Activated CD8-positive, alpha-beta T cell treated with anti-CD3 and anti-CD28 coated beads for 36 hours (primary cell): Measurements from ENCODE around the gene CORO2B. TPM values are rescaled to one million over a fixed set of nuclear protein-coding genes. Genes with fewer than 3 reads are reported as not detected.

Source experiments
- ATAC-seq: fragments of 200-7000 bp; cut with Tn5 transposase; one replicate; pipeline ENCODE4 v1.10.0; 2021; ENCODE audit warnings: mild to moderate bottlenecking, moderate library complexity
- CTCF ChIA-PET: fragments of 350-600 bp; sonication (Branson Sonifier 250); formaldehyde crosslinking; loops from one replicate; lab custom pipeline; 2021; ENCODE audit warnings: antibody characterized with exemption; lab: Charles Lee
- POLR2A ChIA-PET: fragments of 350-600 bp; sonication (Branson Sonifier 250); formaldehyde crosslinking; loops from one replicate; lab custom pipeline; 2021; ENCODE audit warnings: antibody characterized with exemption; lab: Charles Lee
- DNase-seq: peaks from one replicate; pipeline ENCODE4 v3.0.0-alpha.2; 2020
- H3K27ac Mint-ChIP-seq: one replicate; pipeline ENCODE4 v1.8.0; 2021; ENCODE audit warnings: mild to moderate bottlenecking, mixed read lengths
- H3K27me3 Mint-ChIP-seq: one replicate; pipeline ENCODE4 v1.8.0; 2021; ENCODE audit warnings: mixed read lengths
- H3K36me3 Mint-ChIP-seq: one replicate; pipeline ENCODE4 v1.8.0; 2021; ENCODE audit warnings: low read depth, mixed read lengths
- H3K4me1 Mint-ChIP-seq: one replicate; pipeline ENCODE4 v1.8.0; 2021; ENCODE audit warnings: low read depth, mixed read lengths
- H3K4me3 Mint-ChIP-seq: one replicate; pipeline ENCODE4 v1.8.0; 2021; ENCODE audit warnings: mild to moderate bottlenecking, moderate library complexity, mixed read lengths
- H3K9me3 Mint-ChIP-seq: one replicate; pipeline ENCODE4 v1.8.0; 2021; ENCODE audit warnings: mixed read lengths
- CTCF ChIP-seq: fragments of 200-600 bp; IDR thresholded peaks from one replicate; pipeline ENCODE4 v1.8.0; 2022; ENCODE audit warnings: antibody characterized with exemption, mild to moderate bottlenecking
- intact Hi-C: fragments of 100-400 bp; cut with micrococcal nuclease; formaldehyde crosslinking; loops from one replicate; pipeline ENCODE4 v1.10.0; 2022
- total RNA-seq, 2 experiments: library from RNA; stranded (reverse); gene quantifications; one replicate each; pipeline ENCODE4 v1.2.3, GENCODE V29; 2021

CORO2B gene
- total RNA-seq, 2 experiments from 2014 or later, result not detected

GRCh38 chr15:68617777-68618176, 39.0 kb downstream of the CORO2B start:
- no peaks in the 10 kb centered on the region for H3K4me1 Mint-ChIP-seq
- H3K4me3 Mint-ChIP-seq, result no peak overlapping the region

DNA sequence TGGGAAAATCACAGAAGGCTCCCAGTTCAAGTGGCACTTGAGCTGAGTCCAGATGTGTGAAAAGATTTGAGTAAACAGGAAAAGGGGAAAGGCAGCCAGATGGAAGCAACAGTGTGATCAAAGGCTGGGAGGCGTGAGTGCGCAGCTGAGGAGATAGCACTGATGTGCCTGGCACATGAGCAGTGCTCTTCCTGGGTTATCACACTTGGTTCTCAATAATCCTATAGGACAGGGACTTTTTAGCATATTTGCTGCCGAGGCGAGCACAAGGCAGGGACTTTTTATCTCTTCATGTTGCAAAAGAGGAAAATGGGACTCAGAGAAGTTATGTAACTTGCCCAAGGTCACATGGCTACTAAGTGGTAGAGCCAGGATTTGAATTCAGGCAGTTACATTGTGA, 39.6 kb downstream of the CORO2B start:
- intact Hi-C loops, result no loop called here
- CTCF ChIA-PET, result interaction anchor here (1.4 kb wide), 1 partner anchor 34 kb away, joined by 3 read pairs; no protein-coding TSS in a partner anchor
- DNase-seq, result no peak
- TF ChIP-seq CTCF, result no peak
- Mint-ChIP-seq H3K27me3 (peaks cover 7% of the 10 kb centered on the region), H3K4me3 (no peak overlapping the region), H3K9me3 (no peaks in the 10 kb centered on the region), H3K36me3 (no peaks in the 10 kb centered on the region), H3K4me1 (no peaks in the 10 kb centered on the region), H3K27ac (no peak overlapping the region)
- POLR2A ChIA-PET, result no interaction called here
- no peak for ATAC-seq

More at GRCh38 chr15:68617777-68618176, 39.0 kb downstream of the CORO2B start:
- DNase-seq (no peak), ATAC-seq (no peak)
- ChIA-PET POLR2A (no interaction called here), CTCF (no interaction called here)
- peaks cover 7% of the 10 kb centered on the region for H3K27me3 Mint-ChIP-seq
- intact Hi-C loops, result no loop called here
- H3K36me3 Mint-ChIP-seq, result no peaks in the 10 kb centered on the region
- no peak for TF ChIP-seq CTCF
- H3K27ac Mint-ChIP-seq, result no peak overlapping the region
- no peaks in the 10 kb centered on the region for H3K9me3 Mint-ChIP-seq

DNA sequence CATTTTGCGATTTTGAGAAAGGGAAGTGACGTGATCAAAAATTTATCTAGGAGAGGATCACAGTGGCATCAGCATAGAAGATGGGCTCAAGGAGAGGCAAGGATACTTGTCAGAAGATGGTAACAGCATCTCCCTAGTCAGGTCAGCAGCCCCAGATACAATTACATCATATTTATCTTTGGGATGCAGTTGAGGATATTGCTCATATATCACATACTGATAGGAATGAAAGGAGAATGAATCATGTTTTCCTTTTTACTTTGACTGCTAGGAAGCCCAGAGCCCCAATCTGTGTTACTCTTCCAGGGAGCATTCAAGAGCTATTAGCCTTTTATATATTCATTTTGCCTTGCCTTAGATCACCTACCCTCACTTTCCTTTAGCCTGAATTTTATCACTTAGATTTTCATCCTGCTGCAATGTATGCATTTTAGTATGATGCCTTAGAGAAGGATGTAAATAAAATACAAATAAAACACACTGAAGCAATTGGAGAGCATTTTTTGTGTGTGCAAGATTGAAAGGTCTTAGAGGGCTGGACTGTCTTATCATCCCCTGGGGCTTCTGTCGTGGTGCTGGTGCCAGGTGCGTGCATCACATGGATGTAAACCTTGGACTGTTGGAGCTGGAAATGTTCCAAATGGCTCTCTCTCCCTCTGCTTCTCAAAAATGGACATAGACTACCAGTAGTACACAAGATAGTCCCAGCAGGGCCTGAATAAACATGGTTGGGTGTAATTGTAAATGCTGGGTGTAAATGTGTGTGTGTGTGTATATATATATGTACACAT, 40.3 kb downstream of the CORO2B start:
- ChIA-PET CTCF (interaction anchor here (1.4 kb wide), 1 partner anchor 33 kb away, joined by 3 read pairs; no protein-coding TSS in a partner anchor), POLR2A (no interaction called here)
- intact Hi-C loops, result no loop called here
- Mint-ChIP-seq H3K9me3 (no peaks in the 10 kb centered on the region), H3K36me3 (no peaks in the 10 kb centered on the region), H3K27ac (no peak overlapping the region), H3K4me1 (no peaks in the 10 kb centered on the region), H3K4me3 (no peak overlapping the region), H3K27me3 (peaks cover 7% of the 10 kb centered on the region)
- no peak for TF ChIP-seq CTCF
- DNase-seq, result no peak
- no peak for ATAC-seq

DNA sequence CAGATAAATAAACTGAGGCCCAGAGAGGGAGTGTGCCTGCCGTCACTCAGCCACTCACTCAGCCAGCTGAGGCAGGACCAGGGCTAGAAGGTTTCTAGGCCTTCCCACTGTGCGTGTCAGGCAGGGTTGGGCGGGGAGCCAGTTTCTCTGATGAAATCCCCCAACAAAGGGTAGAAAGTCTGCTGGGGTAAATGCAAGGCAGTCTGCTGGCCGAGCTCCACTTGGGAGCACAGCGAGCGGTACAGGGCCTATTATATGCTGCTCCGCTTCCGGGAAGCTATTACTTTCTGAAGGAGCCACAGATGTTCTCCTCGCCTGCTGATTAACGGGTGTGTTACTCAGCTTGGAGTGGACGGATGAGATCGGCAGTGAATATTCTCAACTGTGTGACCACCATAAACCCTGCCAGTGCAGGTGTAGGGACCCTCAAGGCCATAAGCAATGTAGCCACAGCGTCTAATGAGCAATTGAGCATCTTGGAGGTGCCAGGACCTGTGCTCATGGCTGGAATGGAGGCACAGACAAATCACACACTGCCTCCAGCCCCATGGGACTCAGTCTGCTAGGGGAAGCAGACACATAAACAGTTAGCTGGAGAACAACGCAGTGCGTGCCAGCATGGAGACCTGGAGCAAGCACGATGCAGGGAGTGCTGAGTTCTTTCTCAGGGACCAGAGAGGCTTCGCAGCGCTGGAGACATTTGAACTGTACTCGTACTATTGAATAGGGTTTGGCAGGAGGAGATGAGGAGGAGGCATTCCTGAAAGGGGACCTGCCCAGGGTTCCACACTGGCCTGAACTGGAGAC, 42.1 kb downstream of the CORO2B start:
- Mint-ChIP-seq H3K4me1 (no peaks in the 10 kb centered on the region), H3K4me3 (no peak overlapping the region), H3K27ac (no peak overlapping the region), H3K27me3 (peaks cover 5% of the 10 kb centered on the region), H3K9me3 (no peaks in the 10 kb centered on the region), H3K36me3 (no peaks in the 10 kb centered on the region)
- intact Hi-C loops, result no loop called here
- no peak for TF ChIP-seq CTCF
- ATAC-seq (no peak), DNase-seq (no peak)
- CTCF ChIA-PET, result interaction anchor here (0.7 kb wide), 1 partner anchor 71 kb away, joined by 3 read pairs; no protein-coding TSS in a partner anchor
- POLR2A ChIA-PET, result interaction anchor here (0.6 kb wide), 1 partner anchor 16 kb away, joined by 5 read pairs; no protein-coding TSS in a partner anchor
